ENCODE data around the gene PABPN1L.
"Not testable (repeated sequence)": the region's sequence is repeated elsewhere in the genome, so short reads cannot be mapped to it uniquely, and the experiment has no call there.

Gene PABPN1L

DNA sequence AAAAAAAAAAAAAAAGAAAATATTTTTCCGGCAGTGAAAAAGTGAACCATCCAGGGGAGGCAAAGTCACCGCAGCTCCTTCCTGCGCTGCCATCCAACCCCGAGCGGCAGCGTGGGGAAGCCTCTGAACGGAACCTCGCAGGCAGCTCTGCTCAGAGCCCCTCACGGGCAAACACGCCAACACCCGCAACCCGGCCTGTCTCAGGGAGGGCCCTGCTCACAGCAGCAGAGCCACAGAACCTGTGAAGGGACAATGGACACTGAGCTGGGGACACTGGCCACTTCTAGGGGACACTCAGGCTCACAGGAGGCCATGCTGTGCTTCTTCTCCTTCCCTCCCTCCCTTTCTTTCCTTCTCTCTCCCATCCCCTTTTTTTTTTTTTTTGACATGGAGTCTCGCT lies 33.4 kb downstream of the PABPN1L start:
- no peak for DNase-seq (ENCODE audit: low read depth in 1 of 2, low spot score in 1 of 2)

DNA sequence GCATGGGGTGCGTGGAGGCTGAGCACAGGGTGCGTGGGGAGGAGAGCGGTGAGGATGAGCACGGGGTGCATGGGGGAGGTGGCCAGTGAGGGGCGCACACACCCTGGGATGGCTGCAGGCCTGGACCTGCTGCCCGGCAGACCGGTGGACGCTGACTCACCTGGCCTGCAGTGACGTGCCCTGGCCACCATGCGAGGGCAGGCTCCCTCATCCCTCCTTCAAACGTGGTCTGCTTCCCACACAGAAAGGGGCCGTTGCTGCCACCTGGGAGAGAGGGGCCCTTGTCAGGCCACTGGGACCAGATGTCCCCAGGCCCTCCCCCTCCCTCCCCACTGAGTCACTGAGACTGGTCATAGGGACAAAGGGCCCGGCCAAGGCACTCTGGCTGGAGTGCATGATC lies 34.6 kb downstream of the PABPN1L start:
- no peak for DNase-seq (ENCODE audit: low read depth in 1 of 2, low spot score in 1 of 2)

DNA sequence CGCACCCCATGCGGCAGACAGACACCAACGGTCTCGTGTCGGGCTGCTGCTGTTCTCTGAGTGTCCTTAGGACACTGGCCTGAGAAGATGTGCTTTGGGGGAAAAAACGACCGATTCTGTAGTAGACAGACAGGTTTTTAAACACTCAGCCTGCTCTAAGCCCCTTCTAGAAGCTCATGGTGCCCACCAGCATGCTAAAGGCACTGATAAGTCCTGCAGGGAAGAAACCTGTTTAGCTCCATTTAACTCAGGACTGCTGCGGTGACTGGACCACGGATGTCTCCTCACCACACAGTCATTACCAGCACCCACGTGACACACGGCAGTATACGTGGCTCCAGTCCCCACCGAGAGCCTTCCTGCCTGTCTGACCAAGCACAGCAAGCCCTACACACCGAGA lies 35.7 kb downstream of the PABPN1L start:
- DNase-seq (ENCODE audit: low read depth in 1 of 2, low spot score in 1 of 2): no peak

DNA sequence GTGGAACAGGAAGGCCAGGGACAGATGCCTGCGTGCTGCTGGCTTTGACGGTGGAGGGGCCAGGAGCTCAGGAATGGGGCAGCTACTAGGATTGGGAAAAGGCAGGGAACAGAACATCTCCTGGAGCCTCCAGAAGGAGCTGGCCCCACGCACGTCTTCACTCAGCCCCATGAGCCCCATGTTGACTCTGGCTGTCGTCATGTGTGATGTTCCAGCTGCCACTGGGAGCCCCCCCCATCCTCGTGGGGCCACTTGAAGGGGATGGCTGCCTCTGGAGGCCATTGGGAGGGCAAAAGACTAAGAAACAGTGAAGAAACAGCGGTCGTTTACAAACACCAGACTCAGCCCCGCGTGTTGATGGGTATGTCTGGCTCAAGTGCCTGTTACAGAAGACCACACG lies 36.2 kb downstream of the PABPN1L start:
- DNase-seq (ENCODE audit: low read depth in 1 of 2, low spot score in 1 of 2): no peak

DNA sequence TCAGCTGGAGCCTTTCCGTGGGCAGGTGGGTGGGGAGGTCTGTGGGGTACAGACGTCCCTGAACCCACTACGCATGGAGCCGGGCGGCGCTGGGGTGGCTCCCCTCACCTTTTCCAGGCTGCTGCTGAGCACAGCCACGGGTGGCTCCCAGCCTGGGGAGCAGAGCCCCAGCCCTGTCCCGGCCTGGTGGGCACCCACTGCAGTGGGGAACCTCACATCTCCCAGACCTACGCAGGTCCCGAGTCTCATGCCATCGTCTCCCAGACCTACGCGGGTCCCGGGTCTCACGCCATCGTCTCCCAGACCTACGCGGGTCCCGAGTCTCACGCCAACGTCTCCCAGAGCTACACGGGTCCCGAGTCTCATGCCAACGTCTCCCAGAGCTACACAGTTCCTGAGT lies 37.7 kb downstream of the PABPN1L start:
- no peak for DNase-seq (ENCODE audit: low read depth in 1 of 2, low spot score in 1 of 2)

DNA sequence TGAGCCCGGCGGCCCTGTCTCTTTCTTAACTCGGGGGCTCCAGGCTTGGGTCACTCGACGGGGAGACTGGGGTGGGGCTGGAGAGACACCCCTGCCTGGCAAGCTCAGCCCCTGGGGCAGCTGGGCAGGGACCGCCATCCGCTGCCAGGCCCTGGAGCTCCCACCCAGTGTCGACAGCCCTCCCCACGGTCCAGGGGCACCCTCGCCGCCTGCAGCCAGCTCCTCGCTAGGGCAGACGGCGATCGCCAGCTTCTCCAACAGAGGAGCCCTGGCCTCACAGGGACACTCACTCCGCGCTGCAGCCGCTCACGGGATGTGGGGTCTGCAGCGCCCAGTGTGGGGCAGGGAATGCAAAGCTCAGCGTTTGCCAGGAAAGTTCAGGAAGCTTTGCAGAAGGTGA lies 38.7 kb downstream of the PABPN1L start:
- no peak for DNase-seq (ENCODE audit: low read depth in 1 of 2, low spot score in 1 of 2)

DNA sequence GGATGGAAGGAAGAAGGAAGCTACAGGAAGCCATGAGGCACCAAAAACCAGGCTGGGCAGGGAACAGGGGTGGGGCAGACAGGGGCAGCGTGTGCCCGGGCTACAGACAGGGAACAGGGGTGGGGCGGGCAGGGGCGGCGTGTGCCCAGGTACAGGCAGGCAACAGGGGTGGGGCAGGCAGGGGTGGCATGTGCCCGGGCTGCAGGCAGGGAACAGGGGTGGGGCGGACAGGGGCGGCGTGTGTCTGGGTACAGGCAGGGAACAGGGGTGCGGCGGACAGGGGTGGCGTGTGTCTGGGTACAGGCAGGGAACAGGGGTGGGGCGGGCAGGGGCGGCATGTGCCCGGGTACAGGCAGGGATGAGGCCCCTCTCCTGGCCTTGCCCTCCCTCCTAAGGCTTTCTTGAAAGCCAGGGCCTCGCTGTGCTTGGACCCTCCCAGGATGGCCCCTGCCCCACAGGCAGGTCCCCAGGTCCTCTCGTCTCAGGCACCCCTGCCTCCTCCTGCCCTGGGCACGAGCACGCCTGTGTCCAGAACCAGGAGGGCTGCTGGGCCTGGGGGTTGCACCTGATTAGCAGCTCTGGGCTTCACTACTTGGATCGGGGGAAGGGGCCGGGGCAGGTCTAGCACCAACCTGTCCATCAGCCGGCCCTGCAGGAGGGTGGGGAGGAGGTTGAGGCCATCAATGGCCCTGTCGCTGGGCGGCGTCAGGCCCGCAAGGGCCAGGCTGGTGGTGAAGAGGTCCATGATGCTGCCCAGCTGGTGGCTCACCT lies 40.2 kb downstream of the PABPN1L start:
- no peak for DNase-seq (ENCODE audit: low read depth in 1 of 2, low spot score in 1 of 2)

DNA sequence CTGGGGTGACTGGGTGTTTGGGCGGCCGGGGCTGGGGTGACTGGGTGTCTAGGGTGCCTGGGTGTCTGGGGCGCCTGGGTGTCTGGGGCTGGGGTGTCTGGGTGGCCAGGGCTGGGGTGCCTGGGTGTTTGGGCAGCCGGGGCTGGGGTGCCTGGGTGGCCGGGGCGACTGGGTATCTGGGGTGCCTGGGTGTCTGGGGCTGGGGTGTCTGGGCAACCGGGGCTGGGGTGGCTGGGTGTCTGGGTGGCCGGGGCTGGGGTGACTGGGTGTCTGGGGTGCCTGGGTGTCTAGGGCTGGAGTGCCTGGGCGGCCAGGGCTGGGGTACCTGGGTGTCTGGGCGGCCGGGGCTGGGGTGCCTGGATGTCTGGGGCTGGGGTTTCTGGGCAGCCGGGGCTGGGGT lies 41.3 kb downstream of the PABPN1L start:
- no peak for DNase-seq (ENCODE audit: low read depth in 1 of 2, low spot score in 1 of 2)

DNA sequence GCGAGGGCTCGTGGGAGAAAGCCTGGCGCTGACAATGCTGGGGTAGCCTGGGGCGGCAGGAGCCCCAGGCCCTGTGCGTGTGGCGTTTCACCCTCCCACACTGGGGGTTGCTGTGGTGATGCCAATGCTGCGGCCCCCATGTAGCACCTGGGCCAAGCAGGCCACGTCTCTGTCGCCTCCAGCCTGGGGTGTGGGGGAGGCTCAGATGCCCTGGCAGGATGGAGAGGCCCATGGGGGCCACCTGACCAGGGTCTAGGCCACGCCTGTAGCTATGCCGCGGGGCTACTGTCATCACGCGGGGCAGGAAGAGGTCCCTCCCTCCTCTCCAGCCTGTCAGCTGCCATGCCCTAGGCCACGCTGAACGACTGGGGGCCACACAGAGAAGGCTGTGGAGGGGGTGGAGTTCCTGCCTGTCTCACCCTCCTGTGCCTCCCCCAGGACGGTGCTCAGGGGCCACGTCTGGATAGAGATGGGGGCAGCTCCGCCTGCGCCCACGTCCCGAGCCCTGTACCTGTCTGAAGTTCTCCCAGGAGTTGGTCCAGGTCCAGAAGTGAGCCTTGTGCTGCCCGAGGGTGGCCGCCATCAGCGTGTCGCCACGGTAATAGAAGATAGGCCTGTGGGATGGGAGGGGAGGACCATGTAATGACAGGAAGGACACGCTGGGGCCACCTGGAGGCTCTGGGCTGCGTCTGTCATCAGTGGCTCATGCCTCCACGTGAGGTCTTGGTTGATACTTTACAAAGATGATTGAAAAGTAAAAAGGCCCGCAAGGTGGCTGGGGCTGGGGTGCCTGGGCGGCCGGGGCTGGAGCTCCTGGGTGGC lies 42.0 kb downstream of the PABPN1L start:
- no peak for DNase-seq (ENCODE audit: low read depth in 1 of 2, low spot score in 1 of 2)

DNA sequence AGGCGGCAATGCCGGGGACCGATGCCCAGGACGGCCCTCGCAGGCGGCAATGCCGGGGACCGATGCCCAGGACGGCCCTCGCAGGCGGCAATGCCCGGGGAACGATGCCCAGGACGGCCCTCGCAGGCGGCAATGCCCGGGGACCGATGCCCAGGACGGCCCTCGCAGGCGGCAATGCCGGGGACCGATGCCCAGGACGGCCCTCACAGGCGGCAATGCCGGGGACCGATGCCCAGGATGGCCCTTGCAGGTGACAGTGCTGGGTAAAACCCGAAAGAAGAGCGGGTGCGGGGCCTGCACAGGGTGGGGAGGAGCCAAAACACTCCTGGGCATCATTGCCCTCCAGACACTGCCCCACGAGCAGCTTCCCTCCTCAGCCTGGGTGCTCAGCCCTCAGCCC lies 42.8 kb downstream of the PABPN1L start:
- not testable (repeated sequence) for DNase-seq (ENCODE audit: low read depth in 1 of 2, low spot score in 1 of 2)

DNA sequence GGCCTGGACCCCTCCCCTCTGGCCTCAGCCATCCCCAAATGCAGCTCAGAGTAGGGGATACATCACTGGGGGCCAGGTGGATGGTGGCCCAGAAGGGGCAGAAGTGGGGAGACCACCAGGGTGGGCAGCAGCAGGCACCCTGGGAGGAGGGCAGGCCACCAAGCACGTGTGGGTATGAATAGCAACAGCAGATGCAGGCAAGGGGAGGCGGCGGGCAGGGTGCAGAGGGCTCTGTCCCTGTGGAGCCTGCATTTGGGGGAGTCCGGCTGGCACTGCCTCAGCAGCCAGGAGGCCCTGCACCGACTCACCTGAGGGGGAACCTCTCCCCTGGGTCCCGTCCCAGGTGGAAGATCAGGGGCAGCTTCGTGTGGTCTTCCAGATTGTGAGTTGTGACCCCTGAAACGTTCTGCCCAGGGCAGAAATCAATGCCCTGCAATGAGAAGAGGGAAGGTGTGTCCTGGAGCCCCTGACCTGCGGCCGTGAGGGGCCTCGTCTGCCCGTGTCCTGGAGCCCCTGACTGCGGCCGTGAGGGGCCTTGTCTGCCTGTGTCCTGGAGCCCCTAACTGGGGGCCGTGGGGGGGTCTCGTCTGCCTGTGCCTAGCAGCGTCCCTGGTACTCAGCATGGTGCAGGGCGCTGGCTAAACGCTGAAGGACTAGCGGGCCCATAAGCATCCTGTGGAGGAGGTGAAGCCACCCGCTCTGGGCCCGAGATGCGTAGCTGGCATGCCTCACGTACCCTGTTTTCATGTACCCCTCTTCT lies 44.0 kb downstream of the PABPN1L start:
- DNase-seq (ENCODE audit: low read depth in 1 of 2, low spot score in 1 of 2): no peak

DNA sequence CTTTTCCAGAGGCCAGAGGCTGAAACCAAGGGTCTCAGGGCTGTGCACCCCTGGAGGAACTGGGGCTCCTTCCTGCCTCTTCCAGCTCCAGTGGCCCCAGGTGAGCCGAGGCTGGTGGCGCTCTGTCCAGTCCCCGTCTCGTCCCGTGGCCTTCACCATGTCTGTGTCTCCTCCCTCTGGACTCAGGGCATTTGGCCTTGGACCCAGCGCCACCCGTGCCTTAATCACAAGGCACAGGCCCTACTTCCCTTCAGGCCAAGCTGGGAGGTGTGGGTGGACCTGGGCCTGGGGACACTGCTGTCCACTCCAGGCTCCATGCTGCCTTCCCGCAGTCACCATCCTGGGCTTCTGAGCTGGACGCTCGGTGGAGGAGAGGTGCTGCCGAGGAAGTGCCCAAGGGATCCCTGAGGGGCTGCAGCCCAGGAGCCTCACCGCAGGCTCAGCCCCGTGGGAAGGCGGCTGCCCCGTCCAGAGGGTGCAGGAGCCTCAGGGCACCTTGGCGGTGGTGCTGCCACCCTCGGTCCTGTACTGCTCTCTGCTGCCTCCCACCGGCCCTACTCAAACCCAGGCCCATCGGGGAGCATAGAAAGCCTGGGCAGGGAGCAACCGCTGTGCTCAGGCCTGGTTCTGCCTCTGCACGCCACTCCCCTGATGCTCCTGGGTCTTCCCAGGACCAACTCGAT lies 45.2 kb downstream of the PABPN1L start:
- DNase-seq (ENCODE audit: low read depth in 1 of 2, low spot score in 1 of 2): no peak

DNA sequence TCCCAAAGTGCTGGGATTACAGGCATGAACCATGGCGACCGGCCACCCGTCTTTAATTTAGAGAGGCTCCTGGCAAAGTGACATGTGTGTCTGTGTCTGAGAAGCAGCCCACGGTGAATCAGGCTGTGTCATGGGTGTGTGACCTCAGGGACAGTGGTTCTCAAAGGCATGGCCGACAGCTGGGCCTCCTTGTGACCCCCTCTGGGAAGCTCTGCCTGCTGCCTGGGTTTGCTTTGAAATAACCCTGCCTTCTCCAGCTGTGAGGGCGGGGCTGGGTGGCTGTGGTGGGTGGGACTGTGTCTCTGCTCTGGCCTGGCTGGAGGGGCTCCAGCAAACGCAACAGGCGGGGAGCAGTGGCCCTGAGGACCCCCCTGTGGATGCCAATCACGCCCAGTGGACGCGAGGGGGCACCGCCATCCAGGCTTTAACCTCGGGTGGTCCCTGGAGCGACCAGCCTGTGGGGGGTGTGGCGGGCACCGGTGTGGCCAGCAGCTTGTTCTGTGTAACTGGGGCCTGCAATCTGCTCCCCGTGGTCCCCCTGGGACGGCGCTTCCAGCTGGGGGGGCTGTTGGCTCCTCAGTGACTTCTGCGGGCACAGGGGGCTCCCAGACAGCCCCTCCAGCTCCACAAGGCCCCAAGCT lies 46.0 kb downstream of the PABPN1L start:
- no peak for DNase-seq (ENCODE audit: low read depth in 1 of 2, low spot score in 1 of 2)

DNA sequence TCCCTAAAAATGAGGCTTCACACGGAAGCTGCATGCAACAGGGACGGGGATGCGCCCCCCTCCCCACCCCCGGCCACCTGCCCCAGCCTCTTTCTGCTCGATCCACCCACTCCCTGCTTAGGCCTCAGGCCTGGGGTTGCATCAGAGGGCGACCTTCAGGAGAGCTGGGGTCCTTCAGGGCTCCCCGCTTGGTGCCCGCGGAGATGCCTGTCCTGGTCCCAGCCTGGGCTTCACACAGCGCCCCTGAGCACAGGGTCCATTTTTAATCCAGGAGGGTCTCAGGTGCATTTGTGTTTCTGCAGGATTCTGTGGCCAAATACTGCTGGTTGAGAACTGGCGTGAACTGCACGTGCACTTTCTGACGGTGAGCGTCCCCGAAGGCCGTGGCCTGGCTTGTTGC lies 47.3 kb downstream of the PABPN1L start:
- DNase-seq (ENCODE audit: low read depth in 1 of 2, low spot score in 1 of 2): no peak

DNA sequence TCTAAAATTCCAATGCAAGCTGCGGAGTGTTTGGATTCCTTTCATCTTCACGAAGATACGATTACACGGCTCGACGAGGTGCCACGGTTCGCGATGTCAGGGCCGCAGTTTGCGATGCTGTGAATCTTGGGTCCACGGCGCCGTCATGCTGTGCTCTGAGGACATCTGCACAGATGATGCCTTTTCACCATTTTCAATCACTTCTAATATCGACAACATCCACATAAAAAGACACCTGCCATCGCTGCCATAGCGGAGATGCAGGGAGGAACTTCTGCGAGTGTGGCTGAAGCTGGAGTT lies 47.9 kb downstream of the PABPN1L start:
- no peak for DNase-seq (ENCODE audit: low read depth in 1 of 2, low spot score in 1 of 2)

DNA sequence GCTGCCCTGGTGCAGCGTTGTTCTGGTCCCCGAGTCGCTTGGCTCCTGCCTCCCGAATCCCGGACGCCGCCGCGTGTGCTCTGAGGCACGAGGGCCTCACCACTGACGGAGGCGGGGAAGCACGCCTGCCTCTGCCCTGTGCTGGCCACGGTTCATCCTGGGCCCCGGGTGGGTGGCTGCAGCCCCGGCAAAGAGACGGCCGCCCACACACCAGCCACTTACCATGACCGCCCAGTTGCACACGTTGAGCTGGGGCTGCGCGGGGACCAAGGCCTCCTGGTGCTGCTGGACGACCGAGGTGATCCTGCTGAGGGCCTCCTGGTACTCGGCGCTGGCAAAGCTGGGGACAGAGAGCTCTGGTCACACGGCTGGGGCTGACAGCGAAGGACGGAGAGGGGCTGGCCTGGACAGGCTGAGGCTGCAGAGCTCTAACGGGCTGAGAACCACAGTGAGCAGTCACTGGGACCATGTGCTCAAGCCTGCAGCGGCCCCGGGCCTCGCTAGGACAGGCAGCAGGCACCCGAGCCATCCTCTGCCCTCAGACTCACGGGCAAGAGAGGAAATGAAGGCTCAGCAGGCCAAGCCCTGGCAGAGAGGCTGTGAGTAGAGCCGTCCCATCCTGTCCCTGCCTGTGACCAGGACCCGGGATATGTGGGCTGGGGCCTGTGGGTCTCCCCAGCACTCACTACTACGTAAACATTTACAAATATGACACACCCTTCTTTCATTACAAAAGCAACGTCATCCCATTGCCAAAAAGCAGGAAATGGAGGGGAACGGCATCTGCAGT lies 48.5 kb downstream of the PABPN1L start:
- no peak for DNase-seq (ENCODE audit: low read depth in 1 of 2, low spot score in 1 of 2)

DNA sequence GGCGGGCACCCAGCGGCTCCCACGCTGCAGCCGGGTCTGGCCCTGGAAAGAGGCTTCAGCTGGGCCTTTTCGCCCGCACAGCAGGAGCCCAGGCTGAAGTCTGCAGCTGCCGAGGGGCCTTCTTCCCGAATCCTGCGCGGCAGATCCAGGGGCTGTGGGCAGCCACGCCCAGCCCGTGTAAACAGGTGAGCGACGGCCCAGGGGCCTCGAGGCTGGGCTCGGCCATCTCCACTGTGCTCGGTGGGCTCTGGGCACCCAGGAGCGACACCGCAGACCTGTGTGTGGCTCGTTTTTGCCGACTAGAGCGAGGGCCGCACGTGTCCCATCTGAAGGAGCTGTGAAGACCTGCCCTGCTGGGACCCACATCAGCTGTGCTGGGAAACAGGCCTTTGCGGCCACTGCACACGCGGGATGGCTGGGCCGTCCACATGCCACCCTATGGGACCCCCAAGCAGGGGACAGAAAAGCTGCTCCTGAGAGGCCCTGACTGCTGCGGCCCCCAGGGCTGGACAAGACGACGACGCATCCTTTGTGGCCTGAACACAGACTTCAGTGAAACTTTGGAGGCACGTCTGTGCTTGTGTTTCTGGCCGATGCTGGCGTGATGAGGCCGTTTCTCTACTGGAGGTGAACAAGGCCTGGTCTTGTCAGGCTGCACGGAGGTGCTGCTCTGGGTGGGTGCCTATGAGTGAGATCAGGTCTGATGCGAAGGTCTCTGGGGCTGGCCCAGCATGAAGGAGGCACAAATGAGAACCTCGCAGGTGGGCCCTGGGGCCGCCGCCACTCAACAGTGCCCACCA lies 49.5 kb downstream of the PABPN1L start:
- DNase-seq (ENCODE audit: low read depth in 1 of 2, low spot score in 1 of 2): no peak

DNA sequence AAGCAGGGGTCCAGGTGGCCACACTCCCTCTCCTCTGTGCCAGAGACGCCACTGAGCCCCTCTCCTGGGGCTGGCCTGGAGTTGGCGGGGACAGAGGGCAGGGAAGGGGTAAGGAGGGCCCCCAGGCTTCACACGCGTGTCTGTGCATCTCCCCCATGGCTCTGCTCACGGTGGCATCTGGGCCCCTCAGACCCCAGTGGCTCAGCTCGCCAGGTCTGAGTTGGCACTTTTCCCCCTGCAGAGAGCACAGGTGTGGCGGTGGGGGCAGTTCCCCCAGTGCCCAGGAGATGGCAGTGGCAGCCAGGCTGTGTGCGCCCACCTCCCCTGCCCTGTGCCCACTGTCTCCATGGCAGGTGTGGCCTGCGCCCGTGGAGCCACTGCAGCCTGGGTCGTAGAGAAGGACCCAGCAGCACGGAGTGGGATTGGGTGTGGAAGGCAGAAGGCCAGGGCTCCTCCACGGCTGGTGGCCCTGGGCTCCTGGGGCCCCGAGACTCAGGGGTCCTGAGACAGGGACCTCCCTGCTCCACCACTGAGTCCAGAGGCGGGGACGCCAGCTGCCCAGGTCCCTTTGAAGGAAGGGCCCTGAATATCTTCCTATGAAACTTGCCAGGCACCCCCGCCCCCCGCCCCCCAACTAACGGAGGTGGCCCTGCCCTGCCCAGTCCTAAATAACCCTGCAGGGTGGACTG lies 50.4 kb downstream of the PABPN1L start:
- no peak for DNase-seq (ENCODE audit: low read depth in 1 of 2, low spot score in 1 of 2)

DNA sequence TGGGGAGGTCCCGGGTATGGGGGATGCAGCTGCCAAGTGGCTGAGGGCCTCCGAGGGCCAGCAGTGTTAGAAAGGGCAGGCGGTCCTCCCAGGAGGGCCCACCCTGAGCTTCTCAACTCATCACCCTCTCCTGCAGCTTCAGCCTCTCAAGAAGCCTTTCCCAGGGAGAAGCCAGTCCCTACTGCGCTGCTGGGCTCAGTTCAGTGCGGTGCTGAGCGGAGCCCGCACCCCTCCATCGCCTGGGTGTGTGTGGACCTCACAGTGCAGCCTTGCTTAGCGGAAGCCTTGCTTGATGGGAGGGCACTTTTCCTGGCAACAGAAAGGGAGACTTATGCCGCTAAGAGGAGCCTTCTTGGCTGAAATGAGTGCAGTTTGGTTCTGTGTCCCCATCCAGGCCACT lies 51.2 kb downstream of the PABPN1L start:
- no peak for DNase-seq (ENCODE audit: low read depth in 1 of 2, low spot score in 1 of 2)
